Stimulated activated CD8-positive, alpha-beta memory T cell treated with anti-CD3 and anti-CD28 coated beads, Interleukin-12 subunit alpha, Interleukin-12 subunit beta, amount 100 ng/mL, for 24 hours (primary cell): ENCODE results near the gene RIPOR3.
"Not testable (repeated sequence)": the region's sequence is repeated elsewhere in the genome, so short reads cannot be mapped to it uniquely, and the experiment has no call there.

Experiments used
- DNase-seq: peaks from one replicate; pipeline ENCODE4 v3.0.0-alpha.2; 2020; ENCODE audit errors: extremely low read depth

Gene RIPOR3

GRCh38 chr20:50607436-50607835 is 83.9 kb downstream of the RIPOR3 start:
- no peak for DNase-seq

GRCh38 chr20:50605136-50605535 is 86.2 kb downstream of the RIPOR3 start:
- no peak for DNase-seq

DNA sequence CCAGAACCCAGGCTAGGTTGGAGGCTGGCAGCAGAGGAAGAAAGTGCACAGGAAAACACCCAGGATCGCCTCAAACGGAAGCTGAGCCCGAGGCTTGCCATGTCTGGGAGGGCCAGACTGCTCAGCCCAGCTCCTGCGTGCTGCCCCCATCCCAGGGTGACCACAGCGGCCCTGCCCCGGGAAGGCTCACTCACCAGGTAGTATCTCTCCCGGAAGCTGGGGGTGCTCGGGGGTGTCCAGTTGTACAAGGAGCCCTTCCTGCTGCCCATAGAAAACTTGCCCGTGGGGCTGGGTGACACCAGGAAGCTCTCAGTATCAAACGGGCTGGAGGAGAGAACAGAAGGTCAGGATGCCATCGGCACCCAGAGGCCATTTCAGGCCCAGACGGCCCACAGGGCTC is 86.9 kb downstream of the RIPOR3 start:
- no peak for DNase-seq

DNA sequence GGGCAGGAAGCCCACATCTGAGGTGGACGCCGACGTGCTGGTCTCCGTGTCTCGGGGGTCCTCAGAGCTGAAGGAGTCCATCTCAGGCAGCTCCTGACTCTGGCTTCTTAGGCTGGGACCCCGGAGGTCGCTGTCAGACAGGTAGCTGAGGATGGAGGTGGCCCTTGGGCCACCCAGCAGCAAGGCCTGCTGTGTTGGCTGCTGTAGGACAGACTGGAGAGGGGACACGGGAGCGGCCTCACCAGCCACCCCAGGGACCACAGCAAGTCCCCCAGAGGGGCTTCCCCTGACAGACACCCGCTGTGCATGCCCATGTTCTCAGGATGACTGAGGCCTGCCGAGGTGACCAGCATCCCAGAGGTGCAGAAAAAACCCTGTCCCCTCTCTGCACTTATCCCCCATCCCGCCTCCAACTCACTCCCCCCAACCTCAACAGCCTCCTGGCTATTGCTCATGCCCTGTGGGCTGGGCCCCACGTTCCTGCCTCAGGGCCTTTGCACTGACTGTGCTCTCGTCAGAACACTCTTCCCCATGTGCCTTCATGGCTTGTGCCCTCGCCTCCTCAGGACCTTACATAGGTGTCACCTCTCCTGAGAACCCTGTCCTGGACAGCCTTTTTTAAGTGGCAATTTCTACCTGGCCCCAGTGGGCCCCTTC is 88.8 kb downstream of the RIPOR3 start:
- DNase-seq = no peak

GRCh38 chr20:50601511-50602431 is 89.6 kb downstream of the RIPOR3 start:
- DNase-seq = no peak

DNA sequence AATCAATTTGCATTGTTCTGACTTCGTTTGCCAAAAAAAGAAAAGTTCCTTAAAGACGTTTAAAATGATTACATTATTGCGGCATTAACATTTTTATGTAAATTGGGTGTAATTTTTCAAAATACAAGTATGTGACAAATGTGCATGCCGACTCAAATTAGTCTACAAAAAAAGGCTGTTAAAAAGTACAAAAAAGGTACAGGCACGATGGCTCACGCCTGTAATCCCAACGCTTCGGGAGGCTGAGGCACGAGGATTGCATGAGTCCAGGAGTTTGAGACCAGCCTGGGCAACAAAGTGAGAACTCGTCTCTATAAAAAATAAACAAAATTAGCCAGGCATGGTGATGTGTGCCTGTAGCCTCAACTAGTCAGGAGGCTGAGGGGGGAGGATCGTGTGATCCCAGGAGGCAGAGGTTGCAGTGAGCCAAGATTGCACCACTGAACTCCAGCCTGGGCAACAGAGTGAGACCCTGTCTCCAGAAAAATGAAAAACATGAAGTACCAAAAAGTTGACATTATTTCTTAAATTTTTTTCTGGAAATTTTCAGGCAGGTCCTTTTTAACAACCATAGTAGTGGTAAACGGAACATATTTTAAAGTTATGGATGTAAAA is 91.0 kb downstream of the RIPOR3 start:
- no peak for DNase-seq

DNA sequence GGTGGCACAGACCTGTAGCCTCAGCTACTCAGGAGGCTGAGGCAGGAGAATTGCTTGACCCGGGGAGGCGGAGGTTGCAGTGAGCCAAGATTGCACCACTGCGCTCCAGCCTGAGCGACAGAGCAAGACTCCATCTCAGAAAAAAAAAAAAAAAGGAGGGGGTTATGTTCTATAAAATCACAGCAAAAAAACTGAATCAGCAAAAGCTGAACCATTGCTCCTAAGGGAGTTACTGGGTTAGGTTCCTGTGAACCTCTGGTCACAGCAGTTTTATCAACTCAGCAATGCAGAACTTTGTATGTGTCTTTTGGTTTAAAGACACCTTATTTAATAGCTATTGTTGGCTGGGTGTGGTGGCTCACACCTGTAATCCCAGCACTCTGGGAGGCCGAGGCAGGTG is 92.6 kb downstream of the RIPOR3 start:
- not testable (repeated sequence) for DNase-seq

- no peak for DNase-seq
These were observed 93.3 kb downstream of the RIPOR3 start for GRCh38 chr20:50598074-50598473.

DNA sequence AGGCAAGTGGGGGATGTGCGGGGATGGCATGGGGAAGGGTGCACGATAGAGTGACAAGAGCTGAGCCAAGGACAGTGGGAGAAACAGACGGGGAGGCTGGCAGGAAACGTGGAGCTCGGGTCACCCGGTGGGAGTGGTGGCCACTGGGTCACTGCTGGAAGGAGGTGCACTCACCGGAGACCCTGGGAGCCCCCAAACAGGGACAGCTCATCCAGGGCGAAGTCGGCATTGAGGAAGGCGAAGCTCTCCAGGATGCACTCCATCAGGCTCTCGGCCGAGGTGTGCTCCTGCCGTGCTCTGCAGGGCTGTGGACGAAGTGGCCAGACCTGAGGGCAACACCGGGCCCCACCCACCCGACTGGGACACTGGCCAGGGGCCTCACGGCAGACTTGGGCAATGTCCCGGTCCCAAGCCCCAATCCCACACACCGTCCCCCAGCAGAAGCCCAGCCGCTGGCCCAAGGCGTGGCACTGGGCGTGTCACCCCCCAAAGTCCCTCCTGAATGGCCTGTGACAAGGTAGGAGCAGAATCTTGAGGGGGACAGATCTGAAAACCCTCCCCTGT is 93.9 kb downstream of the RIPOR3 start:
- no peak for DNase-seq

DNA sequence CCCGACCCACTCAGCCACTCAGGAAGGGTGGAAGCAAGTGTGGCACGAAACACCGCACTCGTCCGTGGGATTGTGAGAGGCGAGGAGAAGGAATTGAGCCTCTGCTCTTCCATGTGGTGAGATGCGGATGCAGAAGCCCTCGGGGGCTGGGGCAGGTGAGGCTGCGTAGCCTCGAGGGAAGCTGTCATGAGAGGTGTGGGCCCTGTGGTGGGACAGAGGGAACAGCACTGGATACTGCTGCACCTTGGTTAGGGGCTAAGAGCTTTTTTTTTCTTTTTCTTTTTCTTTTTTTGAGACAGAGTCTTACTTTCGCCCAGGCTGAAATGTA is 94.7 kb downstream of the RIPOR3 start:
- DNase-seq = no peak

- no peak for DNase-seq
These were observed 95.2 kb downstream of the RIPOR3 start for GRCh38 chr20:50595988-50596693.

DNA sequence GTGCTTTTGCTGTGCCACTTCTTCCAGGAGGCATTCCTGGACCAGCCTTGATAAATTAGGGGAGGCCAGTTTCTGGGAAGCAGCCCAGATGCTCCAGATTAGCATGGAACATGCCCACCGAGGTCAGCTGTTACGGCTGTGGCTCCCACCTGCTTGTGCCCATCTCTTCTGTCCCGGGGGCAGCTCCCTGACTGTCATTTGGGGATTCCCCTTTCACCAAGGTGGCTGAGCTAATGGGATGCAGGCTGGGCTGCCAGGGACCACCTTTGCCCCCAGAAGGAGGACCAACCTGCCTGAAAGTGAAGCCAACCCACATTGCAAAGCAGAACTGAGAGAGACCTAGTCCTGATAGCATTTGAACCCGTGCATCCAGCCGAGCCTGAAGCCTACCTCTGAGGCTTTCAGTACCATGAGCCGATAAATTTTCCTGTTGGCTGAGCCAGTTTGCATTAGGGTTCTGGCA is 95.9 kb downstream of the RIPOR3 start:
- no peak for DNase-seq

DNA sequence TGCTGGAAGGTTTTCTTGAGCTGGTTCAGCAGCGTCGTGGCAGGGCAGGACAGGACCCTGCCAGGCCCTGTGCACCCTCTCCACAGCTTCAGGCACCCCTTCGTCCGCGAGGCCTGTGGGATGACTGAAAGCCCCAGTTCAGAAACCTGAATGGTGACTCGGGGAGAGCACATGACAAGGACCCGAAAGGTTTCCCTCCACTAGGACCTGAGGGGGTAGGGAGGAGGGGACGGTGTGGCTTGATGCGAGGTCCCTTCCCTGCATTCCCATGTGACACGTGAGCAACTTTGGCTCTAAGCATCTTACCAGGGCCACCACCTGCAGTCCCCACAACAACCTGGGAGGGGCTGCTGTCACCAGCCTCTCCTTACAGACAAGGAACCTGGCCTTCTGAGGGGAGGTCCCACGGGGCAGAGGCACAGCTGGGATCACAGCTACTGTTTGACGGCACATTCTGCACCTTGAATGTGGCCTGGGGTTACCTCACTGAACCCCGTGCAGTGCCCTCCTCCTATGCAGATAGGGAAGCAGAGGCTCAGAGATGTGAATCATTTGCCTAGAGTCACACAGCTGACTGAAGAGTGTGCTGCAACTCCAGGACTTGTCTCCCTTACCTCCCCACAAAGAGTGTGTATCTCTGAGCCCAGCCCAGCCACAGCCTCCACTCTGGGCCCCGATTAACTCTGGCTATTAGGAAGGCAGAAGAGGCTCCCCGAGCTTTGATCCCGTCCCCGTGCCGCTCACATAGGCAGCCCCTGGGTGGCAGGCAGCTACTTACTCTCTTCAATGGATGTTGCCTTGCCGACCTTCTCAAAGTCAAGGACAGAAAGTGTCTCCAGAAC is 96.5 kb downstream of the RIPOR3 start:
- DNase-seq = no peak

- DNase-seq = no peak
These were observed 97.1 kb downstream of the RIPOR3 start for GRCh38 chr20:50594231-50594590.

GRCh38 chr20:50593005-50593335 is 98.4 kb downstream of the RIPOR3 start:
- no peak for DNase-seq

DNA sequence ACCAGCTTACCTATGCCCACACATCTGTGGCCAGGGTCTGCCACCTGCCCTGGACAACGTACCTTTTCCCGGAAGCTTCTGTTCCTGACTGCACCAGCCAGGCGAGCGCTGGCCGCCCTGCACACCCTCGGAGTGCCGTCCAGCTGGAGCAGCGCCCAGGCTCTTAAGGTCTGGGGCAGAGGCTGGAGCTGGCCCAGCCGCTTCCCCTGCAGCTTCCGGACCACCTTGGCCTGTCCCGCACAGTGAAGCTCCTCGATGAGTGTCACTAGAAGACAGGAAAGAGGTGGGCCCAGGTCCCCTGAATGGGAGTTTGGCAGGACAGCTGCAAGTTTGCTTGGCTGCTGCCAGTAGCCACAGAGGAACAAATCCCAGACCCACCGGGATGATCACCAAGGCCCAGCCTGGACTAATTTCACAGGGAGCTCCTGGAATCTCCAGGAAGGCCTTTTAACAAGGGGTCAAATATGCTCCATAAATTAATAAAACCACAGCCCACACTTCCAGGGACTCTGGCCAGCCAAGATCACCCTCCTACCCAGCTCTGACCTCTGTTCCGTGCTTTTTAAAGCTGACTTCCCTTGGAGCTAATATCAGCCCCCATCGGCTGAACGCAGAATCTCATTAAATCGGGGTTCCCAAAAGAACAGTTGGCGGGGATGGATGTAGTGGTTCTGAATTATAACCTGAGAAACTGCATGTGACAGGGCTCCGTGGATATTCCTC is 98.9 kb downstream of the RIPOR3 start:
- DNase-seq = no peak

DNA sequence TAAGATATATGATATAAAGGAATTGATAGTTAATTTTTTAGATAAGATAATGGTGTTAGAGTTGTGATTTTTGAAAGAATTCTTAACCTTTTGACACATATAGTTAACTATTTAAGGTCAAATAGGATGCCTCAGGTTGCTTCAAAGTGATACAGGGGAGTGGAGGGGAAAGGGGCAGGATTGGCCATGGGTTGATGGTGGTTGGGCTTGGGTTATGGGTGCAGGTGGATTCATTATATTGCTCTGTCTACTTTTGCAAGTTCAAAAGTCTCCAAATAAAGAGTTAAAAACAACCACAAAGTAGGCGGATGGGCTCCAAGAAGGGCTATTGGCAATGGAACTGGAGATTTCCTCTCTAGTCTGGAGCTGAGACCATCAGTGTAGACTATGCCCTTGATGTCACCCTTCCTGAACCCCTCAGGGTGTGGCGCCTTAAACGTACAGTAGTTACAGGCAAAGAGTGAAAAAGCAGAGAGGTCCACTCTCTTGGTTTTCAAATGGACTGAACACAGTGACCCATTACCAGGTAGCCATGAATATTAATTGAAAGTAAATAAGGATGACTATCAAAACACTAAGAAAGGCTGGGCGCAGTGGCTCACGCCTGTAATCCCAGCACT is 100.0 kb downstream of the RIPOR3 start:
- no peak for DNase-seq

DNA sequence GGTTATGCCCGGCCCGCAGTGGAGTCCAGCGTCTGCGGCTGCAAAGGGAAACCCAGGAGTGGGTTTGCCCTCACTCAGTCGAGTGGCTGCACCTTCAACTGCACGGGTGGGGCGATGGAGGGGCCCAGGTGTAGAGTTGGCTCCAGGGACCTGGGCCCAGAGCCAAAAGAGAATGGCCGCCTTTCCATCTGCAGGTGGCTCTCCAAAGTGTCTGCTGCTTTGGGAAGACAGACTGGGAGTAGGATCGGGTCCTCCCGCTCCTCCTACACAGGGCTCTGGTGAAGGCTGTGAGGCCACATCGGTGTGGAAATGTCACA is 101.0 kb downstream of the RIPOR3 start:
- DNase-seq = no peak

- DNase-seq = no peak
These were observed 101.6 kb downstream of the RIPOR3 start for GRCh38 chr20:50589548-50590347.
